Right atrium auricular region (tissue), 2 donors: ENCODE data around the gene SOHLH1. TPM values are rescaled to one million over a fixed set of nuclear protein-coding genes. Genes with fewer than 3 reads are reported as not detected.

Source experiments
- DNase-seq: peaks from one replicate; pipeline ENCODE4 v3.0.0-alpha.2; 2019; ENCODE audit warnings: low spot score
- H3K27ac ChIP-seq, 2 donors: fragments of 200-600 bp; sonication (generic); 1 replicate in 1 of 2; 2 replicates in 1 of 2; pipeline ENCODE4 v1.5.1; 2016 to 2019
- H3K27me3 ChIP-seq, 2 donors: fragments of 200-600 bp; sonication (generic); one replicate each; pipeline versions ENCODE4 v1.5.1 to v1.6.0; 2017 to 2019
- H3K36me3 ChIP-seq: fragments of 200-600 bp; sonication (generic); one replicate; pipeline ENCODE4 v1.5.1; 2016
- H3K4me1 ChIP-seq, 2 donors: fragments of 200-600 bp; sonication (generic); one replicate each; pipeline versions ENCODE4 v1.5.1 to v1.6.0; 2017 to 2019
- H3K4me3 ChIP-seq, 2 donors: fragments of 200-600 bp; sonication (generic); 1 replicate in 1 of 2; 2 replicates in 1 of 2; pipeline ENCODE4 v1.5.1; 2017 to 2019; ENCODE audit warnings: mild to moderate bottlenecking in 1 of 2, moderate library complexity in 1 of 2
- H3K9me3 ChIP-seq, 2 donors: fragments of 200-600 bp; sonication (generic); one replicate each; pipeline ENCODE4 v1.5.1; 2019
- total RNA-seq, 2 donors: library from RNA; depleted of rRNA; stranded (reverse); fragments of >200 nt; gene quantifications; one replicate each; pipeline ENCODE4 v1.1.0, GENCODE V29; 2016
- TF ChIP-seq, protein P1 (sequence below), 2 donors: fragments of 200-600 bp; sonication (generic); IDR thresholded peaks; one replicate each; pipeline ENCODE4 v1.5.1; 2019; ENCODE audit warnings: antibody characterized with exemption in 2 of 2

SOHLH1 gene
- total RNA-seq, 2 donors from 2014 or later = not detected

DNA sequence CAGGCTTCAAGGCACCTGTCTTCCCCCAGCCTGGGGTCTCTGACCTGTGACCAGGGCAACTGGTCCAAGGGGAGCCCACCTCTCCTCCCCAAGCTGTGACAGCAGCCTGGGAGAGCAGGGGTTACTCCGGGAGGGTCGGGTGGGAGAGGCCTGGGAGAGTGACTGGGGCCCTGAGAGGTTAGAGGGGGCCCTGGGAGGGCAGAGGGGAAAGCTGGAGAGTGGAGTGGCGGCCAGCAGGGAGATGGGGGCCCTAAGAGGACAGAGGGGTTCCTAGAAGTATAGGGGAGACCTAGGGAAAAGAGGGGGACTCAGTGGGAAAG is 35.9 kb downstream of the SOHLH1 start:
- H3K27me3 ChIP-seq = no peaks in the 10 kb centered on the region
- TF ChIP-seq, protein P1, sequence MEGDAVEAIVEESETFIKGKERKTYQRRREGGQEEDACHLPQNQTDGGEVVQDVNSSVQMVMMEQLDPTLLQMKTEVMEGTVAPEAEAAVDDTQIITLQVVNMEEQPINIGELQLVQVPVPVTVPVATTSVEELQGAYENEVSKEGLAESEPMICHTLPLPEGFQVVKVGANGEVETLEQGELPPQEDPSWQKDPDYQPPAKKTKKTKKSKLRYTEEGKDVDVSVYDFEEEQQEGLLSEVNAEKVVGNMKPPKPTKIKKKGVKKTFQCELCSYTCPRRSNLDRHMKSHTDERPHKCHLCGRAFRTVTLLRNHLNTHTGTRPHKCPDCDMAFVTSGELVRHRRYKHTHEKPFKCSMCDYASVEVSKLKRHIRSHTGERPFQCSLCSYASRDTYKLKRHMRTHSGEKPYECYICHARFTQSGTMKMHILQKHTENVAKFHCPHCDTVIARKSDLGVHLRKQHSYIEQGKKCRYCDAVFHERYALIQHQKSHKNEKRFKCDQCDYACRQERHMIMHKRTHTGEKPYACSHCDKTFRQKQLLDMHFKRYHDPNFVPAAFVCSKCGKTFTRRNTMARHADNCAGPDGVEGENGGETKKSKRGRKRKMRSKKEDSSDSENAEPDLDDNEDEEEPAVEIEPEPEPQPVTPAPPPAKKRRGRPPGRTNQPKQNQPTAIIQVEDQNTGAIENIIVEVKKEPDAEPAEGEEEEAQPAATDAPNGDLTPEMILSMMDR (IDR thresholded peaks at IDR 0.05) = no peak
- no peak for DNase-seq
- H3K4me1 ChIP-seq = no peaks in the 10 kb centered on the region
- H3K9me3 ChIP-seq = no peaks in the 10 kb centered on the region
- no peaks in the 10 kb centered on the region for H3K36me3 ChIP-seq
- H3K4me3 ChIP-seq = no peak overlapping the region
- H3K27ac ChIP-seq = no peak overlapping the region

DNA sequence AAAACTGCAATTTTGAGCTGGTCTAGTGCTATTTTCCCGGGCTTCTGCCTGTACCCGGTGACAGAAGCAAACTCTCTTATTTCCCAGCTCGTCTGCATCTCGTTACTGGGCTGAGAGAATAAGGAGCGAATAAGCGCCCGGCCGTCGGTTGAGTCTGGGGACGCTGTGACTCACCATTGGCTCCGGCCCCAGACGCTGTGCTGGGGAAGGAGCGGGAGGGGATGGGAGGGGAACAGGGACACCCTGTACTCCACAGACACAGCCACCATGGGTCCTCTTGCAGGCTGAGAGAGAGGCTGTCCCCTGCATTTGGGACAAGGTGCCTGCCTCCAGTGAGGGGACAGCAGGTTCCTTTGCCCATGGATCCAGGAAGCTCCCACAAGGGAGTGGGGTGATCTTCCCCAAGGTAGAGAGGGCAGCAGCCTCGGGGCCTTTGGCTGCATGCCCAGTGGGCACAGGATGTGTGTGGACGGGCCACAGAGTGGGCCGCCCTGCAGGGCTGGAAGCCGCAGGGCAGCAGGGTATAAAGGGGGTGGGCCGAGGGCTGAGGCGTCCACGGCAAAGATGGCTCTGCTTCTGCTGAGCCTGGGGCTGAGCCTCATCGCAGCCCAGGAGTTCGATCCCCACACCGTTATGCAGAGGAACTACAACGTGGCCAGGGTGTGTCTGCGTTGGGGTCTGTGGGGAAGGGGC is 36.4 kb downstream of the SOHLH1 start, which contains the start of gene LCN9:
Gene LCN9, plus strand, starts transcription at position 552 of the 693 bp plus-strand sequence. Its CDS starts 13 bp downstream, at position 565.
- Histone ChIP-seq H3K36me3 (no peaks in the 10 kb centered on the region), H3K27ac (no peak within 1 kb of the TSS), H3K4me3 (no peak within 1 kb of the TSS), H3K27me3 (no peaks in the 10 kb centered on the region), H3K9me3 (no peaks in the 10 kb centered on the region), H3K4me1 (no peaks in the 10 kb centered on the region)
- TF ChIP-seq, protein P1 (IDR thresholded peaks at IDR 0.05) = no peak
- no peak for DNase-seq

DNA sequence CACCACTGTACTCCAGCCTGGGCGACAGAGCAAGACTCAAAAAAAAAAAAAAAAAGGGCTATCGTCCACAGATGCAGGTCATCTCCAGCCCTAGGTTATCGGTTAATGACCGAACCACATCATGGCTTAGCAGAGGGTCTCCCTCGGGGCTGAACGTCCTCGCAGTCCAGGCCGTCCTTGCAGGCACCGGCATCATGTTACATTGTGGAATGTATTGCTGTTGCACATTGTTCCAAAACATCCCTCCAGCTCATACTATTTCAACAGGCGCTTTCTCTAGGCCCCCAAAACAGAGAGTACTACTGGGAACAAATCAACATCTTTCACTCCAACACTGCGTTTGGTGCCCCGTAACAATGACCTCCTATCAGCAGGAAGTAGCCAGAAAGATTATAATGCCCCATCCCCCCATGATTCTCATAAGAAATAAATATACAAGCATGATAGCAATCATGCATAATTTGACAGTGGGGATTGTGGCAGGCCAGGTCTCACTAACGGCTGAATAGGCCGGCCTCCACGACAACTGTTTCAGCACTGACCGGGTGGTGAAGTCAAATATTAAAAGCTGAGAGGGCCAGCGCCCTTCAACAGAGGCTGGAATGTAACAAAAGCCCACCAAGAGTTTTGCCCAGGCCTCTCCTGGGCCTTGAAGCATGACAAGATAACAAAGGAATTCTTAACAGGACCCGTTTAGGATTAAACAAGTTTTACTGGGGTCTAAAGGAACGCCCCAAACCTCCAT is 37.3 kb downstream of the SOHLH1 start:
- no peak overlapping the region for H3K27ac ChIP-seq
- TF ChIP-seq, protein P1 (IDR thresholded peaks at IDR 0.05) = no peak
- no peaks in the 10 kb centered on the region for H3K4me1 ChIP-seq
- no peaks in the 10 kb centered on the region for H3K27me3 ChIP-seq
- H3K9me3 ChIP-seq = no peaks in the 10 kb centered on the region
- H3K36me3 ChIP-seq = no peaks in the 10 kb centered on the region
- no peak overlapping the region for H3K4me3 ChIP-seq
- DNase-seq = no peak

DNA sequence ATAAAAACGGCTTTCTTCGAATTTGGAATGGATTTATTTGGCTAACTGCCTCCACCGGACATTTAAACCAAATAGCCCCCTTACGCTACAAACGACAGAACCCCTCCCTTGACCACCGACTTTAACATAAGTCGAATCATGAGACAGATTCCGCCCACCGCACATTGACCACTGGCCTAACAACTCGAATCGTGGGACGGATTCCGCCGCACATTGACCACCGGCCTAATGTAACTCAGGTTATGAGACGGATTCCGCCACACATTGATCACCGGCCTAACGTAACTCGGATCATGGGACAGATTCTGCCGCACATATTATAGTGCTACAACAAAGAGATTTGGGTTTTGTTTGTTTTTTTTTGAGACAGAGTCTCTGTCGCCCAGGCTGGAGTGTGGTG is 38.9 kb downstream of the SOHLH1 start:
- Histone ChIP-seq H3K4me1 (no peaks in the 10 kb centered on the region), H3K27ac (no peak overlapping the region), H3K27me3 (no peaks in the 10 kb centered on the region), H3K9me3 (no peaks in the 10 kb centered on the region), H3K4me3 (no peak overlapping the region), H3K36me3 (no peaks in the 10 kb centered on the region)
- no peak for DNase-seq
- TF ChIP-seq, protein P1 (IDR thresholded peaks at IDR 0.05) = no peak

- Histone ChIP-seq H3K4me3 (no peak overlapping the region), H3K27me3 (no peaks in the 10 kb centered on the region), H3K9me3 (no peaks in the 10 kb centered on the region), H3K4me1 (no peaks in the 10 kb centered on the region), H3K36me3 (no peaks in the 10 kb centered on the region), H3K27ac (no peak overlapping the region)
- no peak for DNase-seq
- TF ChIP-seq, protein P1 (IDR thresholded peaks at IDR 0.05) = no peak
Observed at GRCh38 chr9:135659252-135659651, 40.0 kb downstream of the SOHLH1 start.
